HG03565 (cell line): Measurements from ENCODE around the gene ZNF862.

ENCODE experiments used
- ATAC-seq: cut with Tn5 transposase; IDR thresholded peaks from one replicate; pipeline ENCODE4 v1.9.1; 2021; ENCODE audit warnings: mild to moderate bottlenecking, moderate library complexity; ENCODE audit not compliant: unreplicated experiment

The ZNF862 gene

DNA sequence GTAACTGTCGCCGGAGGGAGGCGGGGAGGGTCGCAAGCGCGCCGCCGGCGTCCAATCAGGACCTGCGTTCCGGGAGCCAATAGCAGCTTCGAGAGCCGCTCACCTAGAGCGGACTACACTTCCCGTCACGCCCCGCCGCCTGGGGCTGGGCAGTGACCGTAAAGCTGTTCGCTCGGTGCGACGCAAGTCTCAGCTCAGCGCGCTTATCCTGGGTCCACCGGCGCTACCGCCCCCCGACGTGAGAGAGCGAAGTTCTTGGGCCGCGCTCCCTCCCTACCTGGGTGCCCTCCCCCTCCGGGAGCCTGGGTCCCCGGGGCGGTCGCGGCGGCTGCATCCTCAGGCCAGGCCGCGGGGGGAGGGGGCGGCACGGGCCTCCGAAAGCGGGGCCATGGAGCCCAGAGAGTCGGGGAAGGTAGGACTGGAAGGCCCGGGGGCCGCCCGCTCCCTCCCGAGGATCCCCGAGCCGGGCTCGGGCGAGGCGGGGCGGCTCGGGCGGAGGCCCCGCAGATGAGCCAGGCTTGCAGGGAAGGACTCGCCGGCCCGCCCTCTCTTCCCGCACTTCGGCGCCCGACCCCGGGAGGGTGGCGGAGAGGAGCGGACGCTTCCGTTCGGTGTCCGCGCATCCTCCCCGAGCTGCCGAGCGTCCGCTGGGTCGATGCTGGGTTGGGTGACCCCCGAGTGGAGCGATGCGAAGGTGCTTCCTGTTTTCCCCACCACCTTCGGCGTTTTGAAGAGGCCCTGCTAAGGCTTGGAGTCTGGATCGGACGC, at the start of gene ZNF862:
Gene ZNF862 (plus strand): TSS at position 152 of the 768 bp plus-strand sequence. CDS start 237 bp downstream, at position 389.
- peak; percentile 97 for ATAC-seq

DNA sequence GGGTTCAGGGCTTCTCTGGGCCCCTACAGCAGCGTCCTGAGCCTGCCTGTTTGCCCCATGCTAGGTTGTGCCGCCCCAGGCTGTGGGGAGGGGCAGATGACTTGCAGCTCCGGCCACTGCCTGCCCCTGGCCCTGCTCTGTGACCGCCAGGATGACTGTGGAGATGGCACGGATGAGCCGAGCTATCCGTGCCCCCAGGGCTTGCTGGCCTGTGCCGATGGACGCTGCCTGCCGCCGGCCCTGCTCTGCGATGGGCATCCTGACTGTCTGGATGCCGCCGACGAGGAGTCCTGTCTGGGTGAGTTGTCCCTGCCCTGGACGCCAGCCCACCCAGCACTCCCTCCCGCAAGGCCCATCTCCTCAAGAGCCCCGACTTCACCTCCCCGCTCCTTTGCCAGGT, 49.1 kb upstream of the ZNF862 start:
- ATAC-seq: no peak

DNA sequence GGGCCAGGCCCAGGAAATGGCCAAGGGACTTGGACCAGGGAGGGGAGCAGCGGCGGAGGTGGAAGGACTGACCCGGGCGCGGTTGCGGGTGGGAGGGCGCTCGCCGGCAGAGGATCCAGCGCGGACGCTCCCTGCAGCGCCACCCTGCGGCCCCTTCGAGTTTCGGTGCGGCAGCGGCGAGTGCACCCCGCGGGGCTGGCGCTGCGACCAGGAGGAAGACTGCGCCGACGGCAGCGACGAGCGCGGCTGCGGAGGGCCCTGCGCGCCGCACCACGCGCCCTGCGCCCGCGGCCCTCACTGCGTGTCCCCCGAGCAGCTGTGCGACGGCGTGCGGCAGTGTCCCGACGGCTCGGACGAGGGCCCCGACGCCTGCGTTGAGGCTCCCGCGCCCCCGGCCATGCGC, 48.0 kb upstream of the ZNF862 start:
- no peak for ATAC-seq

DNA sequence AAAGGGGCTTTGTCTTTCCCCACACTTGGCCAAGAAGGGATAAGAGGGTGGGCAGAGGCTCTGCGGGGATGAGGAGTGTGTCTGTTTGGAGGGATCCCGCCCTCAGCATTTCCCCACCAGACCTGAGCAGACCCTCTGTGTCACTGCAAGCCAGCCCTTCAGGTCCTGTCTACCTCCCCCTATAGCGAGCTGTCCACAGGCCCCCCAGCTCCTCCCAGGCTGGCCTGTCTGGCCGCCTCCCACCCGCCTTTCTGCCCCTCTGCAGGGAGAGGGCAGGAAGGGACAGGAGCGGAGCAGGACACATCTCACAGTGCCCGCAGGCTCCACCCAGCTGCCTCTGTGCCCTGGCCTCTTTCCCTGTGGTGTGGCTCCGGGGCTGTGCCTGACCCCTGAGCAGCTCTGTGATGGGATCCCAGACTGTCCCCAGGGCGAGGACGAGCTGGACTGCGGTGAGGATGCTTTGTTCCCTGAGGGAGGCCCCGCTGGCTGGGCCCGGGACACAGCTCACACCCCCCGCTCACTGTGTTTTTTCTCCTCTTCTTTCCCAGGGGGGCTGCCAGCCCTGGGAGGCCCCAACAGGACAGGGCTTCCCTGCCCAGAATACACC, 47.3 kb upstream of the ZNF862 start:
- ATAC-seq: no peak

DNA sequence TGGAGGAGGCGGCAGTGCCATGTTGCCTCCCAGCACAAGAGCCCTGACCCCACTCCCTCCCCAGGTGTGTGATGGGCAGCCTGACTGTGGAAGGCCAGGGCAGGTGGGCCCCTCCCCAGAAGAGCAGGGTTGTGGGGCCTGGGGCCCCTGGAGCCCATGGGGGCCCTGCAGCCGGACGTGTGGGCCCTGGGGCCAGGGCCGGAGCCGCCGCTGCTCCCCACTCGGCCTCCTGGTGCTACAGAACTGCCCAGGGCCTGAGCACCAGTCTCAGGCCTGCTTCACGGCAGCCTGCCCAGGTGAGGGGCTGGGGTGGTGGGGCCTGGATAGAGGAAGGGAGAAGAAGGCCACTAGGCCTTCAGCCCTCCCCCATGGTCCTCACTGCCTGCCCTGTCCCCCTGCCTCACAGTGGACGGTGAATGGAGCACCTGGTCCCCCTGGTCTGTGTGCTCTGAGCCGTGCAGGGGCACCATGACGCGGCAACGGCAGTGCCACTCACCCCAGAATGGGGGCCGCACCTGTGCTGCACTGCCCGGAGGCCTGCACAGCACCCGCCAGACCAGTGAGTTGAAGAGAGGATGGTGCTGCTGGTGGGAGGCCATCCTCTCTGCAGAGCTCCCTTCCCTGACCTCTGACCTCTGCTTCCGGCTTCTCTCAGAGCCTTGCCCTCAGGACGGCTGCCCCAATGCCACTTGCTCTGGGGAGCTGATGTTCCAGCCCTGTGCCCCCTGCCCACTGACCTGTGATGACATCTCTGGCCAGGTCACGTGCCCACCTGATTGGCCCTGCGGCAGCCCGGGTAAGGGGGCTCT, 46.6 kb upstream of the ZNF862 start:
- no peak for ATAC-seq

DNA sequence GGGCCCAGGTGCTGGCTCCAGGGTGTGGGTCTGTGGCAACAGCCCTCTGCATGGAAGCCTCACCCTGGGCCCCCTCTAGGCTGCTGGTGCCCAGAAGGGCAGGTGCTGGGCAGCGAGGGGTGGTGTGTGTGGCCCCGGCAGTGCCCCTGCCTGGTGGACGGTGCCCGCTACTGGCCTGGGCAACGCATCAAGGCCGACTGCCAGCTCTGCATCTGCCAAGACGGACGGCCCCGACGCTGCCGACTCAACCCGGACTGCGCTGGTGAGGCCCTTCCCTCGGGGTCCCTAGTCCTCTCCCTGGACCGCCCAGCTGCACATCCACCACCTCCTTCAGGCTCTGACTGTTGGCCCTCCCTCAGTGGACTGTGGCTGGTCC, 46.0 kb upstream of the ZNF862 start:
- ATAC-seq: no peak

DNA sequence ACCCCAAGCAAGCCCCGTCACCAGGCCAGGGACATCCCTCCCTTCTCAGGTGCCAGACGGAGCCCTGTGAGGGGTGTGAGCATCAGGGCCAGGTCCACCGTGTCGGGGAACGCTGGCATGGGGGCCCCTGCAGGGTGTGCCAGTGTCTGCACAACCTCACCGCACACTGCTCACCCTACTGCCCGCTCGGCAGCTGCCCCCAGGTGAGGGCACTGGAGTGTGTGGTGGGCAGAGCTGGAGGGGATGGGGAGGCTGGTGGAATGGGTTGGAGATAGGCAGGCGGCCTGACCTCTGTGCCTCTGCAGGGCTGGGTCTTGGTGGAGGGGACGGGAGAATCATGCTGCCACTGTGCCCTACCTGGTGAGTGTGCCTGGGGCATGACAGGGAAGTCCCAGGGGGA, 44.9 kb upstream of the ZNF862 start:
- ATAC-seq: no peak

DNA sequence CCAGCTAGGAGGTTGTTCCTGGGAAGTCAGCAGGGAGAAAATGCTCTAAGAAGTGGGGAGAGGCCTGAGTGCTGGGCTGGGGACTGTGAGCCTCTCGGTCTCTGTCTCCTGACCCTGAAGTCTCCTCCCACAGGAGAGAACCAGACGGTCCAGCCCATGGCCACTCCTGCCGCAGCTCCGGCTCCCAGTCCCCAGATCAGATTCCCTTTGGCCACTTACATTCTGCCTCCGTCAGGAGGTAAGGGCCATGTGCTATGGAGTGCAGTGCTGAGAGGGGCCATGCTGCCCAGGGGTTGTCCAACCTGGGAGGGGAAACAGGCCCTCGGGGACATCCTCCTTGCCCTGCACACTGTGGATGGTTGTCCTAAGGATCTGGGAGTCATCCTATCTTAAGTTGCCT, 43.5 kb upstream of the ZNF862 start:
- ATAC-seq: no peak

DNA sequence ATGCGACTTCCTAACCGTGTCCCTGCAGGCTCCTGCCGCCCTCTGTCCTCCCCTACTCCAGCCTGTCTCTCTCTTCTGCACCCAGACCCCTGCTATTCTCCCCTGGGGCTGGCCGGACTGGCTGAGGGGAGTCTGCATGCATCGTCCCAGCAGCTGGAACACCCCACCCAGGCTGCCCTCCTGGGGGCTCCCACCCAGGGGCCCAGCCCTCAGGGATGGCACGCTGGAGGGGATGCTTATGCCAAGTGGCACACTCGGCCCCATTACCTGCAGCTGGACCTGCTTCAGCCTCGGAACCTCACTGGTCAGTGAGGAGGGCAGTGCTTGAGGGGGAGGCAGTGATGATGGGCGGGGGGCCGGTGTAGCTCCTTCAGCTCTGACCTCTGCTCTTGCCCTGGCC, 43.0 kb upstream of the ZNF862 start:
- ATAC-seq: no peak

DNA sequence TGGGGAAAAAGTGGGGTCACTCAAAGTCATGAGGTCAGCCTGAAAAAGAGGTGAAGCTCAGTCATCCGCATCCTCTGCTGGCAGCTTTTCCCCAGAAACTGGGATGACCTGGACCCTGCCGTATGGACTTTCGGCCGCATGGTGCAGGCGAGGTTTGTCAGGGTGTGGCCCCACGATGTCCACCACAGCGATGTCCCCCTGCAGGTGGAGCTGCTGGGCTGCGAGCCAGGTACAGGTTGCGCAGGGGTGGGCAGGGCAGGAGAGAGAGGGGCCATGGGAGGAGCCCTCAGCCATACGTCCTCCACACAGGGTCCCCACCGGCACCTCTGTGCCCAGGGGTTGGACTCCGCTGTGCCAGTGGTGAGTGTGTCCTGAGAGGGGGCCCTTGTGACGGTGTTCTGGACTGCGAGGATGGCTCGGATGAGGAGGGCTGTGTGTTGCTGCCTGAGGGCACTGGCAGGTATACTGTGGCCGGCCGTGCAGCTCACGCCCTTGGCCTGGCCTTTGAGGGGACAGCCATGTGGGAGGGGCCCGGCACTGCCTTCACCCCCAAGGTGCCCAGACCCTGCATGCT, 41.8 kb upstream of the ZNF862 start:
- no peak for ATAC-seq

DNA sequence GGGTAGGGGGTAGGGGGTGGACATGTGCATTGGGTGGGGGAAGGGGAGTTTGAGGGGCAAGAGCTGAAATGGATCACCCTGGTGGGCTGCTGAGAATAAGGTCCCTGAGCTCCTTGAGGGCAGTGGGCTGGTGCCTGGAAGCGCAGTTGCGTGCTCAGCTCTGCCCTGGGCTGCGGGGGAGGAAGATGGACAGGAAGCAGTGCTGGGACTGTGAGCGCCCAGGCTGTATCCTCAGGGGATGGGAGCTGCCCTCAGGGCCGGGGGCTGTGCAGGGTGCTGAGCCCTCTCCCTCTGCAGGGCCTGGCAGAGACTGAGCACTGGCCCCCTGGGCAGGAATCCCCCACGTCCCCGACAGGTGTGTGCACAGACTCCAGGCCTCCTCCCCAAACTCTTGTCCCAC, 40.4 kb upstream of the ZNF862 start:
- ATAC-seq: no peak

DNA sequence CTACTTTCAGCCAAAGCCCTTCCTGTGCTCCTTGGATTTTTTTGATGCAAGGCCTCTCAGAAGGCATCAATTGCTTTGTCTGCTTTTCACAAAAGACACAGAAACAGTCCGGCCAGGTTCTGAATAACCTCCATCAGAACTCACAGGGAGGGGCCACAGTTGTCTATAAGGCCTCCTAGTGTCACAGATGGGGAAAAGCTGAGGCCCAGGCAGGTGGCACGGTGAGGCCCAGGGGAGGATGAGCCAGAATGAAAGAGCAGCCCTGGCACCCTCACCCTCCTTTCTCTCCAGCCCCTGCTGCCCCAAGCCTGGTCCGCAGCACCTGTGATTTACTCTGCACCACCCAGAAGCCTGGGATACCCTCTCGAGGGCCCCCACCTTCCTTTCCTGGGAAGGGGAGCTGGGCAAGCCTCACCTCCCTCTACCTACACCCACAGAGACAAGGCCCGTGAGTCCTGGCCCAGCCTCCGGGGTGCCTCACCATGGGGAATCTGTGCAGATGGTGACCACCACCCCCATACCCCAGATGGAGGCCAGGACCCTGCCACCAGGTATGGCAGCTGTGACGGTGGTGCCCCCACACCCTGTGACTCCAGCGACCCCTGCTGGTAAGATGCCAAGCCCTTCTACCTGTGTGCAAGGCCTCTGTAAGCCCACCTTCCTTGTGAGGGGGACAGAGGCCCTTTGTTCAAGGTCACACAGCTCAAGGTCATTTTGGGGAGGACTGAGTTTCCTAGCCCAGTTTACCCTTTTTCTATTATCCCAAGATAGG, 38.6 kb upstream of the ZNF862 start:
- ATAC-seq: no peak

DNA sequence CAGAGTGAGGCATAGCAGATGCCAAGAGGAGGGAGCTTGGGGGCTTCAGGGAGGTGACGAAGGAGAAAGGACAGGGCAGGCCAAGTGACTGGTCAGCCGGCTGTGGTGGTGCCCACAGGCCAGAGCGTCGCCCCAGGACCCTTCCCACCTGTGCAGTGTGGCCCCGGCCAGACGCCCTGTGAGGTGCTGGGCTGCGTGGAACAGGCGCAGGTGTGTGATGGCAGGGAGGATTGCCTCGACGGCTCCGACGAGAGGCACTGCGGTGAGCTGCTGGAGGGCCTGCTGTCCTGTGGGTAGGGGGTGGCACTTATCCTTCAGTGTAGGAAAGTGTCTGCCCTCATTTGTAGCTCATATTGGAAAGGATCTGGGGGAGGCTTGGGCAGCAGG, 38.0 kb upstream of the ZNF862 start:
- no peak for ATAC-seq

DNA sequence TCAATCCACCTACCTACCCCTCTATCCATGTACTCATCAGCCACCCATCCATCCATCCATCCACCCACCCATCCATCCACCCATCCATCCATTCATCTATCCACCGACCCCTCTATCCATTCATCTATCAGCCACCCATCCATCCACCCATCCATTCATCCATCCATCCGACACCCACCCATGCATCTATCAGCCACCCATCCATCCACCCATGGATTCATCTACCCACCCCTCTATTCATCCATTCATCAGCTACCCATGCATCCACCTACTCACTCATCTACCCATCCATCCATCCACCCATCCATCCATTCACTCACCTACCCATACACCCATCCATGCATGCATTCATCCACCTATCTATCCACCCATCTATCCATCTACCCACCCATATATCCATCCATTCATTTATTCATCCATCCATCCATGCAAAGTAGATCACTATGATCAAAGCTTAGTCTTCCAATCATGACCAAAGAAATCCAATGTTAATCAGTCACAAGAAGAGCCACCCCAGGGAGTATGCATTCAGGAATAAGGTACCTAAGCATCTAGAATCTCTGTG, 37.1 kb upstream of the ZNF862 start:
- ATAC-seq: no peak

DNA sequence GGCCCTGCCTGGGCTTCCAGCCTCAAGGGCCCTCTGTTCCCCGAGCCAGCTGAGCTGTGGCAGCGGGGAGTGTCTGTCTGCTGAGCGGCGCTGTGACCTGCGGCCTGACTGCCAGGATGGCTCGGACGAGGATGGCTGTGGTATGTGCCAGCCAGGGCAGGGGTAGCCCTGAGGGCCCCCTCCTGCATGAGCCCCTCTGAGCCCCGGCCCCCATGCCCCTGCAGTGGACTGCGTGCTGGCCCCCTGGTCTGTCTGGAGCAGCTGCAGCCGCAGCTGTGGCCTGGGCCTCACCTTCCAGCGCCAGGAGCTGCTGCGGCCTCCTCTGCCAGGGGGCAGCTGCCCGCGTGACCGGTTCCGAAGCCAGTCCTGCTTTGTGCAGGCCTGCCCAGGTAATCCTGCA, 36.4 kb upstream of the ZNF862 start:
- no peak for ATAC-seq

DNA sequence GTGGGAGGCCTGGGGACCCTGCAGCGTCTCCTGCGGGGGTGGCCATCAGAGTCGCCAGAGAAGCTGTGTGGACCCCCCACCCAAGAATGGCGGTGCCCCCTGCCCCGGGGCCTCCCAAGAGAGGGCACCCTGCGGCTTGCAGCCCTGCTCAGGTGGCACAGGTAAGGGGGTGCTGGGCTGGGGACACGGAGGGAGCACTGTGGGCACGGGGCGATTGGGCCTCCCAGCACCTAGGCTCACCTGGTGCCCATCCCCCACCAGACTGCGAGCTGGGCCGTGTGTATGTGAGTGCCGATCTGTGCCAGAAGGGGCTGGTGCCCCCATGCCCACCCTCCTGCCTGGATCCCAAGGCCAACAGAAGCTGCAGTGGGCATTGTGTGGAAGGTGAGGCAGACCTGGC, 35.2 kb upstream of the ZNF862 start:
- ATAC-seq: no peak

DNA sequence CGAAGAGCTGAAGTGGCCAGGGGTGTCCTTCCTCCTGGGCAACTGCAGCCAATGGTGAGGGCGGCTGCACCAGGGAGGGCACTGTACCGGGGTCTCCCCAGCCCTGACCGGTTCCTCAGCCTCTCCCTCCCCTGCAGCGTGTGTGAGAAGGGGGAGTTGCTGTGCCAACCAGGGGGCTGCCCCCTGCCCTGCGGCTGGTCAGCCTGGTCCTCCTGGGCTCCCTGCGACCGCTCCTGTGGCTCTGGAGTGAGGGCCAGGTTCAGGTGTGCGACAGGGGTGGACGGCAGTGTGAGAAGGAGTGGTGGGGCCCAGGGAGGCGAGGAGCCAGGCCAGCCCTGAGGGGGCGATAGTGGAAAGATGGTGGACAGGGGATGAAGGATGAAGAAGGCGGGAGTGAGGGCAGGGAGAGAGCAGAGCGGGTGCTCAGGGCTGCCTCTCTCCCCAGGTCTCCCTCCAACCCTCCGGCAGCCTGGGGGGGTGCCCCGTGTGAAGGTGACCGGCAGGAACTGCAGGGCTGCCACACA, 34.6 kb upstream of the ZNF862 start:
- no peak for ATAC-seq

DNA sequence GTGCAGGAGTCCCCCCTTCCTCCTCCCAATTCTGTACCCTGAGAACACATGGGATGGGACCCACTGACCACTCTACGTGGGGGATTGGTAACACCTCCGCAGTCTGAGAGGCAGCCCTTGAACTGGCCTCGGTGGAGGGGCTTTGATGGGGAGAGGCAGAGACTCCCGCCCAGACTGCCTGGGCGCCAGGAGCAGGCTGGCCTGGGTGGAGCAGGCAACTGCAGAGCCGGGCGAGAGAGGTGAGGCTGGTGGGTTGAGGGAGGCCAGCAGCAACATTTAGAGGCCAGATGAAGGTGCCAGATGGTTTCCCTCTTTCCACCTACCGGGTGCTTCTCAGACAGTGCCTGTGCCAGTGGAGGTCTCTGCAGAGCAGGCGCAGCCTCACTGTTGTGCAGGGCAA, 34.1 kb upstream of the ZNF862 start:
- ATAC-seq: no peak

DNA sequence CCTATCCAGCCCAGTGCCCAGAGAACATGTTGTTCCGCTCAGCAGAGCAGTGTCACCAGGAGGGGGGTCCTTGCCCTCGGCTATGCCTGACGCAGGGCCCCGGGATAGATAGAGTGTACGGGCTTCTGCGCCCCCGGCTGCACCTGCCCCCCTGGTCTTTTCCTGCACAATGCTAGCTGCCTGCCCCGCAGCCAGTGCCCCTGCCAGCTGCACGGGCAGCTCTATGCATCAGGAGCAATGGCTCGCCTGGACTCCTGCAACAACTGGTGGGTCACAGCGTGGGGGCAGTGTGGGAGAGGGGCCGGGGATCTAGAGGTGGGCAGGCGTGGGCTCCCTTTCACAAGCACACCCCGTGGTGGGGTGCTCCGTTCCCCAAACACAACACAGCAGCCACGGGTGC, 31.4 kb upstream of the ZNF862 start:
- ATAC-seq: no peak

DNA sequence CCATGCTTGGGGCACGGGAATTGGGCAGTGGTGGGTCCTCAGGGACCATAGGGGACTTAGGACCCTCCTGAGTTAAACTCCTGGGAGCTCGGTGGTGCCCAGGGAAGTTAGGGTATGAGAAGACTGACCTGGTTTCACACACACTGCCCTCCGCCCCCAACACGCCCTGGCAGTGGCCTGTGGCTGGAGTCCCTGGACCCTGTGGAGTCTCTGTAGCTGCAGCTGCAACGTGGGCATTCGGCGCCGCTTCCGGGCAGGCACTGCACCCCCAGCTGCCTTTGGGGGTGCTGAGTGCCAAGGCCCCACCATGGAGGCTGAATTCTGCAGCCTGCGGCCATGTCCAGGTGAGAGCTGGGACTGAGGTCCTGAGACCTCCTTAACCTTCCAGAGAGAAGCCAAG, 29.9 kb upstream of the ZNF862 start:
- ATAC-seq: no peak
